Adrenal gland (tissue), 12 donors: ENCODE data around the gene TYRO3. TPM values are rescaled to one million over a fixed set of nuclear protein-coding genes. Genes with fewer than 3 reads are reported as not detected.

Source experiments
- DNase-seq, 7 donors: peaks; one replicate each; pipeline ENCODE4 v3.0.0-alpha.2; 2019 to 2020
- H3K27ac ChIP-seq, 5 donors: fragments of 200-600 bp; sonication (generic) in 4 of 5; 1 replicate in 3 of 5; 2 replicates in 2 of 5; pipeline versions ENCODE4 v1.5.1 to v1.8.0; 2016 to 2020; ENCODE audit warnings: mild to moderate bottlenecking in 1 of 5
- H3K27me3 ChIP-seq: fragments of 200-600 bp; 2 replicates; pipeline ENCODE4 v1.8.0; 2021
- H3K36me3 ChIP-seq, 2 donors: fragments of 200-600 bp; replicated peaks in 1 of 2; 1 replicate in 1 of 2; 2 replicates in 1 of 2; pipeline versions ENCODE4 v1.5.1 to v1.8.0; 2018 to 2022
- H3K4me1 ChIP-seq, 2 donors: fragments of 200-600 bp; replicated peaks in 1 of 2; 1 replicate in 1 of 2; 2 replicates in 1 of 2; pipeline versions ENCODE4 v1.5.1 to v1.8.0; 2018 to 2021
- H3K4me3 ChIP-seq, 4 donors: fragments of 200-600 bp; sonication (generic) in 3 of 4; one replicate each; pipeline ENCODE4 v1.5.1; 2016 to 2018
- H3K9me3 ChIP-seq, 3 donors: fragments of 200-600 bp; sonication (generic) in 1 of 3; replicated peaks in 1 of 3; 1 replicate in 2 of 3; 2 replicates in 1 of 3; pipeline versions ENCODE4 v1.5.1 to v1.8.0; 2016 to 2021
- CTCF ChIP-seq, 6 experiments: fragments of 450-650 bp in 4 of 6; fragments of 200-600 bp in 2 of 6; sonication (generic) in 1 of 6; IDR thresholded peaks; 1 replicate in 5 of 6; 2 replicates in 1 of 6; pipeline versions ENCODE4 v1.5.1 to v1.8.0; 2016 to 2021; ENCODE audit warnings: antibody characterized with exemption in 6 of 6, mild to moderate bottlenecking in 2 of 6, moderate library complexity in 1 of 6
- POLR2A ChIP-seq, 2 donors: fragments of 450-650 bp; IDR thresholded peaks; one replicate each; pipeline ENCODE4 v1.6.1; 2017; ENCODE audit warnings: antibody characterized with exemption in 2 of 2, mild to moderate bottlenecking in 2 of 2, moderate library complexity in 1 of 2
- WGBS, 4 donors: extraction: QIAGEN DNeasy Blood & Tissue Kit in 2 of 4; methylation state at CpG; one replicate each; pipeline versions ENCODE4 v1.1.5 to v1.1.7; 2013 to 2017; 5-methylcytosine and 5-hydroxymethylcytosine counted together
- intact Hi-C, 2 donors: fragments of 100-400 bp; cut with DNase I; formaldehyde crosslinking; loops; one replicate each; pipeline versions ENCODE4 v1.14.1 to v1.15.0; 2022 to 2023
- polyA plus RNA-seq, 3 donors: library from polyadenylated mRNA; stranded (reverse); fragments of 200-250 nt in 2 of 3; fragments of 350-450 nt in 1 of 3; fragmentation: Illumina TruSeq in 1 of 3; extraction: RNeasy Lipid Tissue Mini Kit (QIAGEN cat#74804) in 1 of 3; gene quantifications; one replicate each; pipeline ENCODE4 v1.2.3, GENCODE V29; 2013 to 2014
- total RNA-seq, 9 donors: library from RNA; depleted of rRNA in 4 of 9; stranded (reverse); fragments of >200 nt in 4 of 9; fragments of 120-200 nt in 1 of 9; fragmentation: NEBNext Ultra II Directional in 1 of 9; extraction: Animal tissue kit (Norgen Biotek cat#: 25700) in 1 of 9; gene quantifications; one replicate each; pipeline versions ENCODE4 v1.1.0 to v1.2.4, GENCODE V29; 2013 to 2023
- donor health status: healthy with polysubstance abuse.
- donor health status: Bipolar disorder and iron deficiency.
- donor health status: DM: yes; HTN: yes; CAD: no.
- donor health status: DM: no; HTN: no; CAD: no.
- donor health status: DM: no; HTN: no; CAD: no.
- donor health status: DM: yes; HTN: yes; CAD: no.

TYRO3 gene
- total and polyA plus RNA-seq, 12 donors: 8.8 to 44.6 (median 16.9) TPM

GRCh38 chr15:41609123-41609522 is 50.1 kb downstream of the TYRO3 start:
- H3K4me3 ChIP-seq: no peak overlapping the region
- peak in 1 of 7 donors; percentile 4 for DNase-seq
- H3K9me3 ChIP-seq: no peaks in the 10 kb centered on the region
- TF ChIP-seq POLR2A (IDR thresholded peaks at IDR 0.05) (no peak), CTCF (IDR thresholded peaks at IDR 0.05) (no peak)
- H3K4me1 ChIP-seq: peaks cover 0 to 7% of the 10 kb centered on the region in 2 donors
- WGBS, 4 donors: 90 to 97% (median 94%) methylated on average over 1 of the region's 1 CpG
- intact Hi-C loops: no loop called here
- no peaks in the 10 kb centered on the region for H3K27me3 ChIP-seq
- H3K27ac ChIP-seq: no peak overlapping the region
- H3K36me3 ChIP-seq: no peaks in the 10 kb centered on the region

- 68 to 78% (median 75%) methylated on average over 4 of the region's 4 CpGs for WGBS, 4 donors
- H3K36me3 ChIP-seq: no peaks in the 10 kb centered on the region
- intact Hi-C loops: no loop called here
- no peak overlapping the region for H3K4me3 ChIP-seq
- H3K9me3 ChIP-seq: no peaks in the 10 kb centered on the region
- TF ChIP-seq POLR2A (IDR thresholded peaks at IDR 0.05) (no peak), CTCF (IDR thresholded peaks at IDR 0.05) (no peak)
- no peak overlapping the region for H3K27ac ChIP-seq
- no peaks in the 10 kb centered on the region for H3K27me3 ChIP-seq
- H3K4me1 ChIP-seq: no peaks in the 10 kb centered on the region
- DNase-seq: no peak
Measured at GRCh38 chr15:41610048-41610447, 51.0 kb downstream of the TYRO3 start.

DNA sequence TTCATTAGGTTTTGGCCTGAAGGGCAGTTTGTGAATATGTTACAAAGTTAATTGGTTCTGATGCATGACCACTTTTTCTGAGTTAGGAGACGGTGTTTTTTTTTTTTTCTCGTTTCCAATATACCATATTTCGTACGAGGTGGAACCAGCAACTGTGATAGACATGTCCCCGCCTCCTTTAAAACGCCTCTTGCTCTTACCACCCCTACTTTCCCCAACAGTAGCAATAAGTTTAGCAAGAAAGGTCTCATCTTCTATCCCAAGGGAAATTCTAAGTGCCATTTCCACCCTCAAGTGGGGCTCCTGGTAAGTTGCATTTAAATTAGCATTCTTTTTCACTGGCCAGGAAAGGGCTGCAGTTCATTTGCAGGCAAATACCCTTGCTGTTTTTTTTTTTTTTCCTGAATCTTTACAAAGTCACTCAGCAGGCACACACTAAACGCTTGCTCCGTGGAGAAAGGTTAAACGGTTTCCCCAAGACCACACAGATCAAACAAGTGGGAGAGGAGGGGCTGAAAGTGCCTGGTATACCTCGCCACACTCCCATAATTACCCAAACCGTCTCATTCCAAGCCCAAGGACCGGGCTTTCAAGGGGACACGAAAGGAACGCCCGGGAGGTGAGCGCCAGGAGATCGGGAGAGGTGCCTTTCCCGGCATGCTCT is 61.7 kb downstream of the TYRO3 start:
- intact Hi-C loops: no loop called here
- TF ChIP-seq CTCF (IDR thresholded peaks at IDR 0.05) (no peak), POLR2A (IDR thresholded peaks at IDR 0.05) (no peak)
- no peak for DNase-seq

DNA sequence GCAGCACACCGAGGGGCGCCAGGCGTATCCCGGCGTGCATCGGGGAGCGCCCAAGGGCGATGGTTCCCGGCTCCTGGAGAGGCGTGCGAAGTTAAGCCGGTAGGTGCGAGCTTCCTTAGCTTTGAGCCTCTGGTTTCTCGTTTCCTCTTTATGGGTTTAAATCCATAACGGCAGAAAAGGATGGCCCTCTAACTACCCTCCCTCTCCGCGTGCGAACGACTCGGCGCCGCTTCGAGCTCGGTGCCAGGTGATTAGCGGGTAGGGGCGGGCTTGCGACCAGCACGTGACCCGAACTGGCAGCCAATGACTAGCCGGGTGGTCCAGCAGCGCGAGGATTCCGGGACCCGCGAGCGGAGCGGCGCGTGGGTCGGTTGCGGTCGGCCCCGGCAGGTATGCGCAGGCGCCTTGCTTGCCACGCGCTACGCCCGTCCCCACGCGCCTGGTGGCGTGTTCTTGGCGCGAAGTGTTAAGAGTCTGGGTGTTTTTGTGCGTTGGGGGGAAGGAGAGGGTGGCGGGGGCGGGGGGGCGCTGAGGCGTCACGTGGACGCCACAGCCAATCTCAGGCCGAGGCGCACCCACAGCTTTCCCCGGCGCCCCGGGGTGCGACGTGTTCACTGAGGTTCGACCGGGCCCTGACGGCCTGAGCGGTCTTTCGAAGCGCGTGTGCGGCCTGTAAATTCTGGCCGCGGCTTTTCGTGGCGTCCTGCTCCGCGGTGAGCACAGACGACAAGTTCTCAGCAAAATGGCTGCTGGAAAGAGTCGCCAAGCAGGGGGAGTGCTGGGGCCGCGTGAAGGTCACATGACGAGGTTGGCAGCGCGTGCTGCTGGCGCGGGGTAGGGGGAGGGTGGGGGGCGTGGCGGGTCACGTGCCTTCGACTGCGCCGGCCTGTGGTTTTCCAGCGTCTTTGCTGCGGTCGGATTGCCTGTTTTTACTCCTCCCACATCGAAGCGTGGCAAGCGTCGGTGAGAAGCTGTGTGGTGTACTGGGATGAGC is 62.5 kb downstream of the TYRO3 start:
- peak overlapping the region; percentile 37 to 90 (median 72) for H3K27ac ChIP-seq
- WGBS, 4 donors: 1 to 8% (median 5%) methylated on average over 10 to 104 of the region's 104 CpGs
- H3K4me3 ChIP-seq: peak overlapping the region in 3 of 4 donors; percentile 31 to 61 (median 60)
- peaks cover 12% of the 10 kb centered on the region in 2 donors for H3K4me1 ChIP-seq
- no peaks in the 10 kb centered on the region for H3K27me3 ChIP-seq
- intact Hi-C loops: no loop called here
- H3K9me3 ChIP-seq: no peaks in the 10 kb centered on the region
- TF ChIP-seq POLR2A (IDR thresholded peaks at IDR 0.05) (peak in 1 of 2 donors; percentile 42), CTCF (IDR thresholded peaks at IDR 0.05) (no peak)
- no peaks in the 10 kb centered on the region for H3K36me3 ChIP-seq
- peak; percentile 84 to 91 (median 86) for DNase-seq

More for the DNA sequence above, 61.7 kb downstream of the TYRO3 start:
- Histone ChIP-seq H3K36me3 (no peaks in the 10 kb centered on the region), H3K9me3 (no peaks in the 10 kb centered on the region), H3K4me3 (peak overlapping the region in 3 of 4 donors; percentile 31 to 61 (median 60)), H3K4me1 (peaks cover 11 to 12% of the 10 kb centered on the region in 2 donors), H3K27me3 (no peaks in the 10 kb centered on the region), H3K27ac (peak overlapping the region in 4 of 5 donors; percentile 37 to 90 (median 78))
- 21 to 51% (median 31%) methylated on average over 9 to 18 of the region's 18 CpGs for WGBS, 4 donors
